ENCODE measurements around the gene TTC29.

DNA sequence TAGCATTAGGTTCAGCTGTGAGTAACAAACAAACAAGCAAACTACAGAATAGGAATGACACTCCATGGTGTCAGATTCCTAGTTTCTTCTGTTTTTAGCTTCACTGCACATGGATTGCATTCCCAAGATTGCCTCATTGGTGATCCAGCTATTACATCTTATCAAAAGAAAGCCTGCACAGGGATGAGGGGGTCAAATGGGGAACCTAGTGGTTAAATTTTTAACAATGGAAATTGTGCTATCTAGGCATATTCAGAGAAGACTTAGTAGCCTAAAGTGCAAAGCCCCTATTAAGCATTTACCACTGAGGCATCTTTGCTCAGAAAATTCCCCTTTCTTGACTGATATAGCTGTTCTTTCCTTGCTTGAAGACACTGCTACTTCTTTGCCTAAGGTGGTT lies 3.9 kb upstream of the TTC29 start:
- TF ChIP-seq, protein P1, sequence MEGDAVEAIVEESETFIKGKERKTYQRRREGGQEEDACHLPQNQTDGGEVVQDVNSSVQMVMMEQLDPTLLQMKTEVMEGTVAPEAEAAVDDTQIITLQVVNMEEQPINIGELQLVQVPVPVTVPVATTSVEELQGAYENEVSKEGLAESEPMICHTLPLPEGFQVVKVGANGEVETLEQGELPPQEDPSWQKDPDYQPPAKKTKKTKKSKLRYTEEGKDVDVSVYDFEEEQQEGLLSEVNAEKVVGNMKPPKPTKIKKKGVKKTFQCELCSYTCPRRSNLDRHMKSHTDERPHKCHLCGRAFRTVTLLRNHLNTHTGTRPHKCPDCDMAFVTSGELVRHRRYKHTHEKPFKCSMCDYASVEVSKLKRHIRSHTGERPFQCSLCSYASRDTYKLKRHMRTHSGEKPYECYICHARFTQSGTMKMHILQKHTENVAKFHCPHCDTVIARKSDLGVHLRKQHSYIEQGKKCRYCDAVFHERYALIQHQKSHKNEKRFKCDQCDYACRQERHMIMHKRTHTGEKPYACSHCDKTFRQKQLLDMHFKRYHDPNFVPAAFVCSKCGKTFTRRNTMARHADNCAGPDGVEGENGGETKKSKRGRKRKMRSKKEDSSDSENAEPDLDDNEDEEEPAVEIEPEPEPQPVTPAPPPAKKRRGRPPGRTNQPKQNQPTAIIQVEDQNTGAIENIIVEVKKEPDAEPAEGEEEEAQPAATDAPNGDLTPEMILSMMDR (IDR thresholded peaks at IDR 0.05) = no peak
- TF ChIP-seq POLR2A (IDR thresholded peaks at IDR 0.05) = no peak
